Neural crest cell (in vitro differentiated cells): Measurements from ENCODE around the gene EEF1E1. TPM values are rescaled to one million over a fixed set of nuclear protein-coding genes. Genes with fewer than 3 reads are reported as not detected.
A peak's percentile ranks its signal among the peaks of the same experiment; 100 is the strongest.

ENCODE experiments used
- DNase-seq: peaks from one replicate; pipeline ENCODE4 v3.0.0; 2021; ENCODE audit warnings: low read depth, mixed read lengths, low spot score
- H3K27ac Mint-ChIP-seq: one replicate; pipeline ENCODE4 v1.8.0; 2021; ENCODE audit warnings: mild to moderate bottlenecking, mixed read lengths; ENCODE audit not compliant: unreplicated experiment
- H3K27me3 Mint-ChIP-seq: 2 replicates; pipeline ENCODE4 v1.8.0; 2021; ENCODE audit warnings: low read depth, mild to moderate bottlenecking, mixed read lengths
- H3K36me3 Mint-ChIP-seq: 2 replicates; pipeline ENCODE4 v1.8.0; 2021; ENCODE audit warnings: low read depth, mild to moderate bottlenecking, mixed read lengths
- H3K4me1 Mint-ChIP-seq: 2 replicates; pipeline ENCODE4 v1.8.0; 2021; ENCODE audit warnings: mixed read lengths
- H3K4me3 Mint-ChIP-seq: one replicate; pipeline ENCODE4 v1.8.0; 2021; ENCODE audit warnings: mild to moderate bottlenecking, mixed read lengths
- H3K9me3 Mint-ChIP-seq: 2 replicates; pipeline ENCODE4 v1.8.0; 2021; ENCODE audit warnings: mixed read lengths
- CTCF ChIP-seq: fragments of 200-600 bp; sonication (generic); conservative IDR thresholded peaks from 2 replicates; pipeline ENCODE4 v1.5.0; 2021; ENCODE audit warnings: antibody characterized with exemption, mild to moderate bottlenecking
- total RNA-seq: library from RNA; stranded (reverse); gene quantifications from 2 replicates; pipeline ENCODE4 v1.2.1, GENCODE V29; 2021

The EEF1E1 gene
- total RNA-seq, 1 donor from 2014 or later, result 49.9 TPM

GRCh38 chr6:8063761-8064637 lies 38.3 kb downstream of the EEF1E1 start, which contains the start of gene BLOC1S5:
Gene BLOC1S5, minus strand, starts transcription at chr6:8064389. Its CDS starts 13 bp downstream, at chr6:8064376.
- Mint-ChIP-seq H3K4me1 (peaks cover 14% of the 10 kb centered on the region), H3K9me3 (peaks cover 2% of the 10 kb centered on the region), H3K4me3 (peak within 1 kb of the TSS; percentile 98), H3K36me3 (no peaks in the 10 kb centered on the region), H3K27me3 (no peaks in the 10 kb centered on the region), H3K27ac (peak within 1 kb of the TSS; percentile 98)
- peak; percentile 98 for DNase-seq
- TF ChIP-seq CTCF, result no peak

- Mint-ChIP-seq H3K9me3 (peaks cover 2% of the 10 kb centered on the region), H3K36me3 (peaks cover 5% of the 10 kb centered on the region), H3K27ac (no peak overlapping the region), H3K4me1 (peaks cover 14% of the 10 kb centered on the region), H3K4me3 (no peak overlapping the region), H3K27me3 (no peaks in the 10 kb centered on the region)
- no peak for TF ChIP-seq CTCF
- no peak for DNase-seq
These were observed 40.6 kb downstream of the EEF1E1 start for GRCh38 chr6:8061736-8062135.

DNA sequence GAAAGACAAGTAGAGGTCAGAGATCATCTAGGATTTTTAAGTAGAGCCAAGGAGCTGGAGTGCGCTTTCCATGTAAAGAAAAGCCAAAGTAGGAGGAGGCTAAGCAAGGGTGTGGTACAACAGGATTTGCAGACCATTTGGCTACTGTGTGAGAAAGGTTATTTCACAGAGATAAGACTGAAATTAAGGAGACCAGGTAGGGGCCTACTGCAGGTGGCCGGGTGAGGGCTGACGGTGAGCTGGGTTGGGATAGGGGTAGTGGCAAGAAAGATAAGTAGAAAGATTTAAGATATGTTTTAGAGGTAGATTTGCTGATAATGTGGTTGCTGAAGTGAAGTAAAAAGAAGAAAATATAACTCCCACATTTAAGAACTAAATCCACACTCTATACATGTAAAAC lies 42.0 kb downstream of the EEF1E1 start:
- peak overlapping the region; percentile 14 for H3K4me3 Mint-ChIP-seq
- no peak for DNase-seq
- peaks cover 5% of the 10 kb centered on the region for H3K36me3 Mint-ChIP-seq
- TF ChIP-seq CTCF, result no peak
- no peaks in the 10 kb centered on the region for H3K27me3 Mint-ChIP-seq
- H3K27ac Mint-ChIP-seq, result no peak overlapping the region
- H3K4me1 Mint-ChIP-seq, result peaks cover 14% of the 10 kb centered on the region
- peaks cover 2% of the 10 kb centered on the region for H3K9me3 Mint-ChIP-seq

GRCh38 chr6:8059129-8059528 lies 43.2 kb downstream of the EEF1E1 start:
- TF ChIP-seq CTCF, result peak; percentile 60
- DNase-seq, result no peak
- H3K36me3 Mint-ChIP-seq, result peaks cover 7% of the 10 kb centered on the region

GRCh38 chr6:8057793-8058192 lies 44.6 kb downstream of the EEF1E1 start:
- H3K4me3 Mint-ChIP-seq, result no peak overlapping the region
- DNase-seq, result no peak
- no peak for TF ChIP-seq CTCF
- H3K4me1 Mint-ChIP-seq, result no peaks in the 10 kb centered on the region
- no peak overlapping the region for H3K27ac Mint-ChIP-seq
- H3K36me3 Mint-ChIP-seq, result peaks cover 9% of the 10 kb centered on the region
- no peaks in the 10 kb centered on the region for H3K27me3 Mint-ChIP-seq
- no peaks in the 10 kb centered on the region for H3K9me3 Mint-ChIP-seq

More at GRCh38 chr6:8059129-8059528, 43.2 kb downstream of the EEF1E1 start:
- Mint-ChIP-seq H3K4me1 (peaks cover 6% of the 10 kb centered on the region), H3K27ac (no peak overlapping the region), H3K27me3 (no peaks in the 10 kb centered on the region), H3K4me3 (no peak overlapping the region), H3K9me3 (no peaks in the 10 kb centered on the region)
